B cell (primary cell): ENCODE results near the gene CAPN9. TPM values are rescaled to one million over a fixed set of nuclear protein-coding genes. Genes with fewer than 3 reads are reported as not detected.

Experiments
- ATAC-seq: fragments of 200-7000 bp; cut with Tn5 transposase; one replicate; pipeline ENCODE4 v1.10.0; 2021; ENCODE audit warnings: low read depth, mild to moderate bottlenecking, moderate number of reproducible peaks, moderate library complexity
- CTCF ChIA-PET: fragments of 350-600 bp; sonication (Branson Sonifier 250); formaldehyde crosslinking; loops from one replicate; lab custom pipeline; 2021; ENCODE audit warnings: antibody characterized with exemption, inconsistent platforms; lab: Charles Lee
- POLR2A ChIA-PET: fragments of 350-600 bp; sonication (Branson Sonifier 250); formaldehyde crosslinking; loops from one replicate; lab custom pipeline; 2021; ENCODE audit warnings: antibody characterized with exemption; lab: Charles Lee
- DNase-seq: peaks from one replicate; pipeline ENCODE4 v3.0.0; 2013
- H2AFZ ChIP-seq: 2 replicates; pipeline ENCODE4 v1.6.1; 2012; ENCODE audit warnings: mild to moderate bottlenecking, low read depth, low read length; ENCODE audit not compliant: insufficient read depth, poor library complexity, severe bottlenecking
- H3K27ac ChIP-seq, 2 donors: 1 replicate in 1 of 2; 2 replicates in 1 of 2; pipeline ENCODE4 v1.5.1; 2012 to 2013; ENCODE audit warnings: low read length in 2 of 2, mild to moderate bottlenecking in 2 of 2, moderate library complexity in 1 of 2
- H3K27me3 ChIP-seq, 4 experiments: fragments of 200-600 bp in 1 of 4; sonication (generic) in 1 of 4; replicated peaks in 1 of 4; 1 replicate in 2 of 4; 2 replicates in 2 of 4; pipeline versions ENCODE4 v1.6.1 to v1.7.0; 2013 to 2016; ENCODE audit warnings: low read length in 3 of 4, mild to moderate bottlenecking in 2 of 4, mixed read lengths in 1 of 4, moderate library complexity in 1 of 4; ENCODE audit not compliant: insufficient read depth in 4 of 4, control insufficient read depth in 3 of 4; ENCODE audit errors: control extremely low read depth in 1 of 4
- H3K36me3 ChIP-seq, 2 experiments: replicated peaks in 1 of 2; 1 replicate in 1 of 2; 2 replicates in 1 of 2; pipeline versions ENCODE4 v1.6.1 to v1.7.1; 2013; ENCODE audit warnings: low read length in 1 of 2; ENCODE audit not compliant: insufficient read depth in 2 of 2, control insufficient read depth in 1 of 2; ENCODE audit errors: control extremely low read depth in 1 of 2, extremely low read depth in 1 of 2
- H3K4me1 ChIP-seq, 2 donors: fragments of 200-600 bp in 1 of 2; sonication (generic) in 1 of 2; 1 replicate in 1 of 2; 2 replicates in 1 of 2; pipeline versions ENCODE4 v1.5.1 to v1.6.1; 2013 to 2017; ENCODE audit warnings: low read length in 2 of 2; ENCODE audit not compliant: control insufficient read depth in 2 of 2, insufficient read depth in 2 of 2
- H3K4me2 ChIP-seq: replicated peaks from 2 replicates; pipeline ENCODE3; 2012; ENCODE audit warnings: mild to moderate bottlenecking, low read depth, low read length; ENCODE audit not compliant: poor library complexity, severe bottlenecking
- H3K4me3 ChIP-seq, 5 experiments: fragments of 200-600 bp in 1 of 5; sonication (generic) in 1 of 5; 1 replicate in 3 of 5; 2 replicates in 2 of 5; pipeline versions ENCODE4 v1.5.1 to v1.7.0; 2011 to 2016; ENCODE audit warnings: low read length in 4 of 5, mild to moderate bottlenecking in 4 of 5, low read depth in 2 of 5, control low read depth in 1 of 5, moderate library complexity in 1 of 5; ENCODE audit not compliant: insufficient read depth in 1 of 5; ENCODE audit errors: control extremely low read depth in 1 of 5, extremely low read depth in 1 of 5
- H3K79me2 ChIP-seq: fragments of 200-600 bp; sonication (generic); one replicate; pipeline ENCODE4 v1.6.0; 2016; ENCODE audit warnings: low read length; ENCODE audit not compliant: control insufficient read depth, insufficient read depth
- H3K9ac ChIP-seq: fragments of 200-600 bp; sonication (generic); 2 replicates; pipeline ENCODE4 v1.6.1; 2017; ENCODE audit warnings: mild to moderate bottlenecking, low read length, moderate library complexity
- H3K9me3 ChIP-seq, 3 donors: one replicate each; pipeline versions ENCODE4 v1.6.1 to v1.7.1; 2013; ENCODE audit warnings: low read length in 2 of 3; ENCODE audit not compliant: control insufficient read depth in 2 of 3, insufficient read depth in 1 of 3; ENCODE audit errors: control extremely low read depth in 1 of 3
- H4K20me1 ChIP-seq: 2 replicates; pipeline ENCODE4 v1.6.0; 2012; ENCODE audit warnings: mild to moderate bottlenecking, low read length; ENCODE audit not compliant: insufficient read depth, control insufficient read depth, poor library complexity, severe bottlenecking
- H3K27ac Mint-ChIP-seq: one replicate; pipeline ENCODE4 v1.8.0; 2021; ENCODE audit warnings: mixed read lengths
- H3K27me3 Mint-ChIP-seq: one replicate; pipeline ENCODE4 v1.8.0; 2021; ENCODE audit warnings: mixed read lengths
- H3K4me1 Mint-ChIP-seq: one replicate; pipeline ENCODE4 v1.8.0; 2021; ENCODE audit warnings: mixed read lengths
- H3K4me3 Mint-ChIP-seq: one replicate; pipeline ENCODE4 v1.8.0; 2021; ENCODE audit warnings: mixed read lengths
- H3K9me3 Mint-ChIP-seq: one replicate; pipeline ENCODE4 v1.8.0; 2022; ENCODE audit warnings: mixed read lengths; ENCODE audit not compliant: insufficient read depth
- EZH2 ChIP-seq: IDR thresholded peaks from 2 replicates; pipeline ENCODE4 v1.6.1; 2012; ENCODE audit warnings: borderline replicate concordance, low read depth, mild to moderate bottlenecking, moderate library complexity, low read length; ENCODE audit not compliant: insufficient read depth, poor library complexity, severe bottlenecking
- WGBS: methylation state at CpG from one replicate; pipeline ENCODE4 v1.1.5; 2013; ENCODE audit warnings: missing lambda C conversion rate; ENCODE audit not compliant: insufficient coverage; 5-methylcytosine and 5-hydroxymethylcytosine counted together
- intact Hi-C: fragments of 100-400 bp; cut with micrococcal nuclease; formaldehyde crosslinking; loops from one replicate; pipeline ENCODE4 v1.10.0; 2022
- polyA plus RNA-seq: library from polyadenylated mRNA; depleted of rRNA; stranded (reverse); fragments of >200 nt; gene quantifications from 2 replicates; pipeline ENCODE4 v1.2.3, GENCODE V29; 2012
- total RNA-seq, 2 donors: library from RNA; stranded (reverse); fragments of 120-200 nt in 1 of 2; gene quantifications; 1 replicate in 1 of 2; 2 replicates in 1 of 2; pipeline versions ENCODE4 v1.2.3 to v1.2.4, GENCODE V29; 2013 to 2022
- TF ChIP-seq, protein P1 (sequence below): fragments of 200-600 bp; IDR thresholded peaks from one replicate; pipeline ENCODE4 v1.8.0; 2022; ENCODE audit warnings: antibody characterized with exemption, mild to moderate bottlenecking

CAPN9 gene
- total and polyA plus RNA-seq, 2 donors (not counting 1 experiment from before 2014, with no cell fraction given): not detected

DNA sequence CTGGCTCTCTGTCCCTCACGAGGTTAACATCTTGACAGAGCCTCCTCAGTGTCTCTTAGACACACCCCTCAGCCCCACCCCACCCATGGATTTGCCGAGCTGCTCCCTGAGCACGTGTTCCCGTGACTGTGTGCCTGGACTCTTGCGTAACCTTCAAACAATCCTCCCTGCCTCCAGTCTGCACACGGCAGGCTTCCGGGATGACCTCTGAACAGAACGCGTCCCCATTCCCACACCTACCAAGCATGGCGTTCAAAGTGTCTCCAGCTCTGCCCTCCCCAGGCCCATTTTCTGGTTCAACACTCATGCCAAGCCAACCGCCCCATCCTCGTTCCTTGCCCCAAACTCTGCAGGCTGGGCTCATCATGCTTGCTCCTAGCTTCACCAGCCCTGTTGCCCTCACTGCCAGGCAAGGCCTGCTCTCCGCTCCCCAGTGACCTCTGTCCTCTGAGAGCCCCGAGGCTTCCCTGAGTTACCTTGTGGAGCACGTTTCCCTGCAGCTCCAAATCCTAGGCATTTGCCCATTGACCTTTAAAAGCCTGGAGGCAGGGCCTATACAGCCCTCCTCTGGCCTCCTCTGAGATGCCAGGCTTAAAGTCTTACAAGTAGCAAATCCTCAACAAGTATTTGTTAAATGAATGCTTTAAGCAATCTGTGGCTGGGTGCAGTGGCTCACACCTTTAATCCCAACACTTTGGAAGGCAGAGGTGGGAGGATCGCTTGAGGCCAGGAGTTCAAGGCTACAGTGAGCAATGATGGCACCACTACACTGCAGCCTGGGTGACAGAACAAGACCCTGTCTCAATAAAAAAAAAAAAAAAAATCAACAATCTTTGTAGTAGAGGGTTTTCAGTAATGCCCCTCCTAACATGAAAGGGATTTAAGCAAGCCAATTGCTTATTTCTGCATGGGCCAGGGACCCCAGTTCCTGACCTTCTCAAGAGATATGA, 38.3 kb upstream of the CAPN9 start:
- H3K27me3 ChIP-seq: no peaks in the 10 kb centered on the region
- no peak overlapping the region for H3K27ac ChIP-seq
- 86% methylated on average over 15 of the region's 16 CpGs for WGBS
- intact Hi-C loops: no loop called here
- H3K9me3 ChIP-seq: no peaks in the 10 kb centered on the region
- H3K9ac ChIP-seq: no peak overlapping the region
- H3K79me2 ChIP-seq: no peaks in the 10 kb centered on the region
- POLR2A ChIA-PET: no interaction called here
- H3K9me3 Mint-ChIP-seq: no peaks in the 10 kb centered on the region
- no peak overlapping the region for H2AFZ ChIP-seq
- no peaks in the 10 kb centered on the region for H3K4me1 ChIP-seq
- TF ChIP-seq, protein P1, sequence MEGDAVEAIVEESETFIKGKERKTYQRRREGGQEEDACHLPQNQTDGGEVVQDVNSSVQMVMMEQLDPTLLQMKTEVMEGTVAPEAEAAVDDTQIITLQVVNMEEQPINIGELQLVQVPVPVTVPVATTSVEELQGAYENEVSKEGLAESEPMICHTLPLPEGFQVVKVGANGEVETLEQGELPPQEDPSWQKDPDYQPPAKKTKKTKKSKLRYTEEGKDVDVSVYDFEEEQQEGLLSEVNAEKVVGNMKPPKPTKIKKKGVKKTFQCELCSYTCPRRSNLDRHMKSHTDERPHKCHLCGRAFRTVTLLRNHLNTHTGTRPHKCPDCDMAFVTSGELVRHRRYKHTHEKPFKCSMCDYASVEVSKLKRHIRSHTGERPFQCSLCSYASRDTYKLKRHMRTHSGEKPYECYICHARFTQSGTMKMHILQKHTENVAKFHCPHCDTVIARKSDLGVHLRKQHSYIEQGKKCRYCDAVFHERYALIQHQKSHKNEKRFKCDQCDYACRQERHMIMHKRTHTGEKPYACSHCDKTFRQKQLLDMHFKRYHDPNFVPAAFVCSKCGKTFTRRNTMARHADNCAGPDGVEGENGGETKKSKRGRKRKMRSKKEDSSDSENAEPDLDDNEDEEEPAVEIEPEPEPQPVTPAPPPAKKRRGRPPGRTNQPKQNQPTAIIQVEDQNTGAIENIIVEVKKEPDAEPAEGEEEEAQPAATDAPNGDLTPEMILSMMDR: no peak
- no peak for TF ChIP-seq EZH2
- no peak overlapping the region for H3K27ac Mint-ChIP-seq
- CTCF ChIA-PET: no interaction called here
- DNase-seq (no peak), ATAC-seq (no peak)
- no peak overlapping the region for H3K4me3 ChIP-seq
- no peaks in the 10 kb centered on the region for H4K20me1 ChIP-seq
- H3K4me3 Mint-ChIP-seq: no peak overlapping the region
- no peaks in the 10 kb centered on the region for H3K36me3 ChIP-seq
- H3K4me1 Mint-ChIP-seq: no peaks in the 10 kb centered on the region
- H3K27me3 Mint-ChIP-seq: peaks cover 22% of the 10 kb centered on the region
- H3K4me2 ChIP-seq: no peak overlapping the region
